Aorta (tissue), 5 donors: Measurements from ENCODE around the gene WDR46. TPM values are rescaled to one million over a fixed set of nuclear protein-coding genes. Genes with fewer than 3 reads are reported as not detected.

ENCODE experiments used
- ATAC-seq: fragments of 200-7000 bp; cut with Tn5 transposase; one replicate; pipeline ENCODE4 v1.9.1; 2022; ENCODE audit warnings: moderate library complexity; ENCODE audit not compliant: low FRiP score
- DNase-seq, 2 donors: peaks; one replicate each; pipeline ENCODE4 v3.0.0-alpha.2; 2020
- H3K27ac ChIP-seq, 2 donors: one replicate each; pipeline ENCODE4 v1.5.1; 2013; ENCODE audit warnings: low read length in 2 of 2, mild to moderate bottlenecking in 2 of 2, moderate library complexity in 2 of 2, control low read depth in 1 of 2, inconsistent platforms in 1 of 2, low read depth in 1 of 2
- H3K27me3 ChIP-seq, 2 donors: one replicate each; pipeline ENCODE4 v1.6.1; 2013; ENCODE audit warnings: control low read depth in 1 of 2, low read length in 1 of 2, mild to moderate bottlenecking in 1 of 2, moderate library complexity in 1 of 2; ENCODE audit not compliant: insufficient read depth in 2 of 2, control insufficient read depth in 1 of 2
- H3K36me3 ChIP-seq, 2 donors: one replicate each; pipeline ENCODE4 v1.6.1; 2013; ENCODE audit warnings: control low read depth in 1 of 2, low read length in 1 of 2, mild to moderate bottlenecking in 1 of 2; ENCODE audit not compliant: insufficient read depth in 2 of 2, control insufficient read depth in 1 of 2
- H3K4me1 ChIP-seq, 2 donors: one replicate each; pipeline ENCODE4 v1.6.1; 2013; ENCODE audit warnings: low read length in 2 of 2, control low read depth in 1 of 2, mild to moderate bottlenecking in 1 of 2, moderate library complexity in 1 of 2; ENCODE audit not compliant: insufficient read depth in 2 of 2, control insufficient read depth in 1 of 2
- H3K4me3 ChIP-seq, 2 donors: one replicate each; pipeline ENCODE4 v1.5.1; 2013; ENCODE audit warnings: low read length in 2 of 2, control low read depth in 1 of 2, mild to moderate bottlenecking in 1 of 2
- H3K9me3 ChIP-seq: one replicate; pipeline ENCODE4 v1.6.1; 2013; ENCODE audit warnings: mild to moderate bottlenecking, low read length; ENCODE audit not compliant: control insufficient read depth
- WGBS, 2 donors: extraction: QIAGEN DNeasy Blood & Tissue Kit; methylation state at CpG; one replicate each; pipeline ENCODE4 v1.1.7; 2013; 5-methylcytosine and 5-hydroxymethylcytosine counted together
- intact Hi-C, 2 donors: fragments of 100-400 bp; cut with DNase I; formaldehyde crosslinking; loops; one replicate each; pipeline versions ENCODE4 v1.14.2 to v1.15.0; 2022
- microRNA-seq, 2 donors: library from miRNA; unstranded; fragments of <30 nt; microRNA quantifications; one replicate each; pipeline ENCODE4 v1.2.0, GENCODE V29; 2020
- polyA plus RNA-seq, 2 donors: library from polyadenylated mRNA; stranded (reverse); fragments of 200-250 nt; gene quantifications; one replicate each; pipeline ENCODE4 v1.2.3, GENCODE V29; 2013
- total RNA-seq, 2 donors: library from RNA; stranded (reverse); fragmentation: NEBNext Ultra II Directional; extraction: Animal tissue kit (Norgen Biotek cat#: 25700); gene quantifications; one replicate each; pipeline ENCODE4 v1.2.1, GENCODE V29; 2021
- donor health status: healthy with polysubstance abuse.
- donor health status: Bipolar disorder and iron deficiency.
- donor health status: DM: no; HTN: no; CAD: no.
- donor health status: DM: no; HTN: no; CAD: no.
- donor health status: DM: yes; HTN: yes; CAD: no.

Gene WDR46
- total and polyA plus RNA-seq, 4 donors = 24.5 to 143 (median 40.6) TPM

- no peaks in the 10 kb centered on the region for H3K36me3 ChIP-seq
- no peak overlapping the region for H3K4me3 ChIP-seq
- intact Hi-C loops = no loop called here
- no peak for DNase-seq
- H3K27me3 ChIP-seq = peaks cover 0 to 2% of the 10 kb centered on the region in 2 donors
- ATAC-seq = no peak
- no peak overlapping the region for H3K27ac ChIP-seq
- H3K9me3 ChIP-seq = peaks cover 1% of the 10 kb centered on the region
- H3K4me1 ChIP-seq = no peaks in the 10 kb centered on the region
- WGBS, 2 donors = 8 to 9% methylated on average over 6 of the region's 6 CpGs
Observed at GRCh38 chr6:33235221-33235634, 53.8 kb downstream of the WDR46 start.

Small RNA genes lying within 50 kb of the gene (microRNA-seq; reads per million reads assigned to microRNA genes)
- gene MIR6834 (0 to 0.99 reads per million in 2 donors), gene MIR6873 (0 reads per million in 2 donors)

Other genes starting within 250 kb of the WDR46 start
- 100 to 1,000 TPM; 122 to 203 TPM for gene HLA-DPA1, start 215.6 kb downstream of the WDR46 start, total RNA-seq
- gene HLA-DPA1, start 215.6 kb downstream of the WDR46 start, polyA plus RNA-seq = 10 to 100 TPM; 18.6 to 74.9 TPM
- gene HLA-DPB1, start 213.2 kb downstream of the WDR46 start, total RNA-seq = 100 to 1,000 TPM in 1 of 2 donors, 10 to 100 TPM in 1; 98.9 to 215 TPM
- 100 to 1,000 TPM in 1 of 2 donors, 10 to 100 TPM in 1; 45.4 to 113 TPM for gene HLA-DPB1, start 213.2 kb downstream of the WDR46 start, polyA plus RNA-seq
- gene COL11A2, start 96.8 kb downstream of the WDR46 start, total RNA-seq = 1 to 10 TPM; 1.6 to 1.7 TPM
- 1 to 10 TPM in 1 of 2 donors, under 1 TPM in 1; 0.13 to 3.6 TPM for gene COL11A2, start 96.8 kb downstream of the WDR46 start, polyA plus RNA-seq
- gene RXRB, start 88.6 kb downstream of the WDR46 start, total RNA-seq = 10 to 100 TPM; 51.6 to 55.4 TPM
- 100 to 1,000 TPM in 1 of 2 donors, 10 to 100 TPM in 1; 14.1 to 120 TPM for gene RXRB, start 88.6 kb downstream of the WDR46 start, polyA plus RNA-seq
- 10 to 100 TPM; 86.9 to 90.3 TPM for gene SLC39A7, start 88.4 kb downstream of the WDR46 start, total RNA-seq
- 100 to 1,000 TPM in 1 of 2 donors, 10 to 100 TPM in 1; 59.7 to 102 TPM for gene SLC39A7, start 88.4 kb downstream of the WDR46 start, polyA plus RNA-seq
- gene HSD17B8, start 84.6 kb downstream of the WDR46 start, total RNA-seq = 1 to 10 TPM; 2.7 to 4.4 TPM
- gene HSD17B8, start 84.6 kb downstream of the WDR46 start, polyA plus RNA-seq = 1 to 10 TPM; 4.4 to 8.8 TPM
- 10 to 100 TPM; 34.1 to 38.1 TPM for gene RING1, start 80.7 kb downstream of the WDR46 start, total RNA-seq
- 10 to 100 TPM; 26.4 to 64.0 TPM for gene RING1, start 80.7 kb downstream of the WDR46 start, polyA plus RNA-seq
- 10 to 100 TPM; 32.1 to 51.4 TPM for gene VPS52, start 17.4 kb downstream of the WDR46 start, total RNA-seq
- gene VPS52, start 17.4 kb downstream of the WDR46 start, polyA plus RNA-seq = 10 to 100 TPM; 16.0 to 66.6 TPM
- 1,000 to 10,000 TPM; 1,497 to 1,720 TPM for gene RPS18, start 17.2 kb downstream of the WDR46 start, total RNA-seq
- 1,000 to 10,000 TPM; 4,066 to 5,431 TPM for gene RPS18, start 17.2 kb downstream of the WDR46 start, polyA plus RNA-seq
- gene B3GALT4, start 12.1 kb downstream of the WDR46 start, total RNA-seq = 10 to 100 TPM; 12.7 to 14.3 TPM
- 10 to 100 TPM in 1 of 2 donors, 1 to 10 TPM in 1; 8.3 to 17.0 TPM for gene B3GALT4, start 12.1 kb downstream of the WDR46 start, polyA plus RNA-seq
- 10 to 100 TPM; 19.8 to 23.7 TPM for gene PFDN6, start 362 bp upstream of the WDR46 start, total RNA-seq
- 100 to 1,000 TPM in 1 of 2 donors, 10 to 100 TPM in 1; 71.4 to 114 TPM for gene PFDN6, start 362 bp upstream of the WDR46 start, polyA plus RNA-seq
- gene RGL2, start 9.7 kb upstream of the WDR46 start, total RNA-seq = 100 to 1,000 TPM in 1 of 2 donors, 10 to 100 TPM in 1; 71.5 to 107 TPM
- gene RGL2, start 9.7 kb upstream of the WDR46 start, polyA plus RNA-seq = 100 to 1,000 TPM in 1 of 2 donors, 10 to 100 TPM in 1; 20.3 to 178 TPM
- 100 to 1,000 TPM in 1 of 2 donors, 10 to 100 TPM in 1; 73.9 to 113 TPM for gene TAPBP, start 24.8 kb upstream of the WDR46 start, total RNA-seq
- gene TAPBP, start 24.8 kb upstream of the WDR46 start, polyA plus RNA-seq = 10 to 100 TPM; 12.5 to 34.7 TPM
- 10 to 100 TPM; 21.3 TPM for gene ZBTB22, start 28.5 kb upstream of the WDR46 start, total RNA-seq
- gene ZBTB22, start 28.5 kb upstream of the WDR46 start, polyA plus RNA-seq = 10 to 100 TPM in 1 of 2 donors, 1 to 10 TPM in 1; 6.4 to 15.1 TPM
- gene DAXX, start 33.7 kb upstream of the WDR46 start, total RNA-seq = 10 to 100 TPM; 36.6 to 40.7 TPM
- 10 to 100 TPM; 21.5 to 31.5 TPM for gene DAXX, start 33.7 kb upstream of the WDR46 start, polyA plus RNA-seq
- 1 to 10 TPM; 1.3 to 2.0 TPM for gene KIFC1, start 102.6 kb upstream of the WDR46 start, total RNA-seq
- 1 to 10 TPM in 1 of 2 donors, not detected in 1; 1.5 TPM for gene KIFC1, start 102.6 kb upstream of the WDR46 start, polyA plus RNA-seq
- 10 to 100 TPM; 86.4 to 92.8 TPM for gene PHF1, start 121.8 kb upstream of the WDR46 start, total RNA-seq
- gene PHF1, start 121.8 kb upstream of the WDR46 start, polyA plus RNA-seq = 100 to 1,000 TPM in 1 of 2 donors, 10 to 100 TPM in 1; 49.8 to 218 TPM
- 100 to 1,000 TPM in 1 of 2 donors, 10 to 100 TPM in 1; 89.9 to 111 TPM for gene CUTA, start 128.9 kb upstream of the WDR46 start, total RNA-seq
- gene CUTA, start 128.9 kb upstream of the WDR46 start, polyA plus RNA-seq = 100 to 1,000 TPM; 120 to 191 TPM
- gene SYNGAP1, start 130.8 kb upstream of the WDR46 start, total RNA-seq = 10 to 100 TPM; 31.7 to 39.4 TPM
- 10 to 100 TPM in 1 of 2 donors, 1 to 10 TPM in 1; 4.4 to 16.4 TPM for gene SYNGAP1, start 130.8 kb upstream of the WDR46 start, polyA plus RNA-seq
- gene ZBTB9, start 165.3 kb upstream of the WDR46 start, total RNA-seq = 1 to 10 TPM; 3.0 to 4.2 TPM
- 1 to 10 TPM; 1.4 to 1.5 TPM for gene ZBTB9, start 165.3 kb upstream of the WDR46 start, polyA plus RNA-seq